Occipital lobe (tissue), 2 donors: ENCODE results near the gene LEF1. TPM values are rescaled to one million over a fixed set of nuclear protein-coding genes. Genes with fewer than 3 reads are reported as not detected.
"Not testable (repeated sequence)": the region's sequence is repeated elsewhere in the genome, so short reads cannot be mapped to it uniquely, and the experiment has no call there.

Experiments used
- DNase-seq: peaks from one replicate; lab custom pipeline; 2025; lab: John Stamatoyannopoulos, UW
- total RNA-seq: library from RNA; depleted of rRNA; stranded (reverse); fragments of >200 nt; gene quantifications from one replicate; pipeline ENCODE4 v1.2.3, GENCODE V29; 2014

The LEF1 gene
- total RNA-seq, 1 donor from 2014 or later: 6.9 TPM

DNA sequence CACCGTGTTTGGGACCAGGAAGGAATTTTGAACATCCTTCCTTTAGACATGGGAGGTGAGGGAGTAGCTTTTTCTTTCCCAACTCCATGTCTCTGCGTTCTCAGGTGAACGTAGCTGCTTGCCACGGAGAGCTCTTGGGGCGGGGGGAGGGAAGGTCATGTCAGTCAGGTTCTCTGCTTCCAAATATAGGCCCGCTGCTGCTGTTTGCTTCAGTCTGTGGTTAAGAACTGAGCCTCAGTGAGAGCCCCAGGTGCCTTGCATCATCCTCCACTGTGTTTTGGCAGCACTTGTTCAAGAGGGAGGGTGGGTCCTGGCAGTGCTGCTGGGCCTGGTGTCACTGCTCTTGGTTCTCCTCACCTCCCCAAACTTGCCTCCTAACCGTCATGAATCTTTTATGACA lies 132.5 kb downstream of the LEF1 start:
- no peak for DNase-seq

GRCh38 chr4:108035691-108036090 lies 133.0 kb downstream of the LEF1 start:
- DNase-seq: no peak

- DNase-seq: no peak
Measured at GRCh38 chr4:108034565-108034964, 134.2 kb downstream of the LEF1 start.

- no peak for DNase-seq
Measured at GRCh38 chr4:108033348-108033747, 135.4 kb downstream of the LEF1 start.

- no peak for DNase-seq
Measured at GRCh38 chr4:108031427-108032083, 137.2 kb downstream of the LEF1 start.

GRCh38 chr4:108030332-108030731 lies 138.4 kb downstream of the LEF1 start:
- no peak for DNase-seq

DNA sequence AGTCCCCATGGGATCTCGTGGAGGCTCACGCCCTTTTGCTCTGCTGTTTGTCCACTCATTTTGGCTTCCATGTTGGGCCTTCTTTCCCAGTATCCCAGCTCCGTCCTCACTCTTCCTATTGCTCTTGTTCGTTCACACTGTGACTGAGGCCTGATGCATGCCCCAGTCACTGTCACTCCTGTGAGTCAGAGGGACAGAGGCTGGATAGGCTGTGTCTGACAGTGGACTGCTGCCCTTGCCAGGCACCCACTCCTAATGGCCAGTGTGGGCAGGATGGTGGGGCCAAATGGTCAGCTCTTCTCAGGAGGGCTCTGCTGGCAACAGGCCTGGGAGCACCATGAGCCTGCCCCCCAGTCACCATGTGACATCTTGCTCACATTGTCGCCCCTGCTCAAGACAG lies 139.0 kb downstream of the LEF1 start:
- no peak for DNase-seq

DNA sequence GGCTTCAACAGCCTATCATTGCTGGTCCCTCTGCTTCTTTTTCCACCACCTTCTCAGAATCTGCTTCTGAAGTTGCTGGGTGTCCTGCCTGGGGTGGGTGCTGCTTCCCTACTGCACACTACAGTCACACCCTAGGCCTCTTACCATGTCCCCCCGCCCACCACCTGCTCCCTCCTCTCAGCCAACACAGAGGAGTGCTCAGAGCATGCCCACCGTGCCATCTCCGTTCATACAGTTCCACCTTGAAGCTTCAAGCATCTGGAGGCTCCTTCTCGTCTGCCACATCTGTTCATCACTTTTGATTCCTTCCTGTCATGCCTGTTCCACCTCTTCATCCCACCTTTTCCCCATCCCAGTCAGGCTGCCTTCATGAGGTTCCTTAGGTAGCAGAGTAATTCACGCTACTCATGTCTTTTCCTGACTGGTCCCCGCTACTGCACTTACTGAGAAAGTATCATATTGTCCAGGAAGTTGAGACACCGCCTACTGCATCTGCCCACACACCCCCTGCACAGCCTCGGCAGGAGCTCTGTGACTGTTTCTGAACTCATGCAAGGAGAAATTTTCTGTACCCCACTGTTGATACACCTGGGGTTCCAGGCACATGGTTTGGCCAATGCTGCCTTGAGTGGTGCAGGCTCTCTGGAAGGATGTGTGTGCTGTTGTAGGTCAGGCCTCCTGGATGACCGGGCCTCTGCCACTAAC lies 139.6 kb downstream of the LEF1 start:
- DNase-seq: no peak

DNA sequence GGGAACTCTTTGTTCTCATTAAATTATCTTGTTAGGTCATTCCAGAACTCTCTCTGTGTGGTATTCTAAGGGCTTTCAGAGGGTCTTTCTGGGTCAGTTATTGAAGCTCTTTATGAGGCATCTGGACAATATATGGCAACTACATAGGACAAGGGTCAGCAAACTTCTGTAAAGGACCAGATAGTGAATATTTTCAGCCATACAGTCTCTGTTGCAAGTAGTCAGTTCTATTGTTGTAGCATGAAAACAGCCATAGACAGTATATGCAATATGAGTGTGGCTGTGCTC lies 143.9 kb downstream of the LEF1 start:
- DNase-seq: no peak

DNA sequence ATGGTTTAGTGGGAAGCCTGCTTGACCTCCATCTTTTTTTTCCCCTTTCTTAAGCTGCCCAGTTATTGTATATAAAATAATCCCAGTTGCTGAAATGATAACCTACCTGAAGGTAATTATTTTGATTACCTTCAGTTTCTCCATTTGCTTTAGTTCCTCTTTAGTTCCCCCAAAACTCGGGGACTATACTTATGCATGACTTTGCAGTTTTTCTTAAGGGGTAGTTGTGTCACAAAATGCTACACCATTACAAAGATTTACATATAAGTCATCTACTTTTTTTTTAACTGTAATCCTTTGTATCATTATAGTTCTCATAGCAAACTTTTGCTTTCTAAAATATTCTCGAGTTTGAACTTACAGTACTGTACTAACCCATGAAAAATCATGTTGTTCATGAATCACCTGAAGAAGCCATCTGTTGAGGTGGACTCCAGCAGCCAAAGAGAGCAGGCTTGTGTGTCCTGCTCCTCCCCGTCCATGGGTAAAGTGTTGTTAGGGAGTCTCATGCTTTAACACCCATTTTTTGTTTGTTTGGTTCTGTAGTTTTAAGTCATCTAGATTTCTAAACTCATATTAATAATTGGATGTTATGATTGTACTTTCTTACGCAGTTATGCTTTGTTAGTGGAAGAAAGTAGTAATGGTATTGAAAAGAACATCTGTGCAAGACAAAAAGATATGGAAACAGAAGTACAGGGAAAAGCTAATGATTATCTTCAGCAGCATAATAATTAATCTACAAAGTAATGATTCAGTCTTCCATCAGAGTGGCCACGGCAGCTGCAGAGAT lies 144.5 kb downstream of the LEF1 start:
- no peak for DNase-seq

DNA sequence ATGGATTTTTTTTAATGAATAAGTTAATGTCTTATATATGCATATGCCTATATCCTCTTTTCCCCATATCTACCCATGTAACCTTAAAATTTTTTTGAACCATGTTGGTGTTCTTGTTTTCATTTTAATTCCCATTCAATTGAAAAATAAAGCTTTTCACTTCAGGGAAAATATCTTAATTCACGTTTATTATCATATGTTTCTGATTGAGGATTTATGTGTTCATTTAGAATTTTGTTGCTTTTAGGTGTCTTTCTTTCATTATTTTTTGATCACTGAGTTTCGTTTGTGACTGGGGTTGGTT lies 149.9 kb downstream of the LEF1 start:
- DNase-seq: no peak

GRCh38 chr4:108018040-108018883 lies 150.5 kb downstream of the LEF1 start:
- DNase-seq: peak; percentile 65

- DNase-seq: no peak
Measured at GRCh38 chr4:108013955-108014354, 154.8 kb downstream of the LEF1 start.

DNA sequence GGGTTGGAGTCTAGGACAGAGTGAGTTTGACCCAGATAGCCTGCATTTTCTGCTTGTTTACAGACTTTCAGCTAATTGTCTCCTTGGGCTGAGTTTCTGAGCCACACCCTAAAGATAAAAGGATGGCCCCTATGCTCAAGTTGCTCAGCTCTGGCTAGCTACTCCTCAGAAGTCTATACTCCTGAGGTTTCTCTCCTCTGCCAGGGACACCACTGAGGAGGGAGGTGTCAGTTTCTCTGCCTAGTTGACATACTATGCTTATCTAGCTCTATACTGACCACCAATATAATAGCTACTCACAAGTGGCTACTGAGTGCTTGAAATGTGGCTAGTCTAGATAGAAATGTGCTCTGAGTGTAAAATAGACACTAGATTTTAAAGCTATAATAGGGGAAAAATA lies 155.4 kb downstream of the LEF1 start:
- DNase-seq: no peak

GRCh38 chr4:108012382-108012781 lies 156.3 kb downstream of the LEF1 start:
- DNase-seq: not testable (repeated sequence)

- DNase-seq: no peak
Measured at GRCh38 chr4:108010167-108010566, 158.6 kb downstream of the LEF1 start.

DNA sequence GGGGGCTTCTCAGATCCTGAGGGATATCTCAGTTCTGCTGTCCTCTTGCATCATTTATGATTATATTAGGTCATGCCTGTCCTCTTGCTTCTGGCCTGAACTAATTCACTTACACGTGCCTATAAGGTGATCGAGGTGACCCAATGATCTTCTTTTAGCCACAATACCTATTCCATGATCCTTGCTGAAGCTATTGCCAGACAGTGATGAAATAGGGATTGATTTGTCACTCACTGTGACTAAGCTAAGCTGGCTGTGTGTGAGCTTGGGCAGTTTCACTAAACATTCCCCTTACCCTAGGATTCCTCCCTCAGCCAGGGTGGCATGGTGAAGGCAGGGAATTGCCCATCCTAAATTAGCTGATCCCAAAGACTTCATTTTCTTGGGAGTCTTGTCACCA lies 160.0 kb downstream of the LEF1 start:
- no peak for DNase-seq

- no peak for DNase-seq
Measured at GRCh38 chr4:108007984-108008383, 160.7 kb downstream of the LEF1 start.

GRCh38 chr4:108006361-108006760 lies 162.4 kb downstream of the LEF1 start:
- no peak for DNase-seq

DNA sequence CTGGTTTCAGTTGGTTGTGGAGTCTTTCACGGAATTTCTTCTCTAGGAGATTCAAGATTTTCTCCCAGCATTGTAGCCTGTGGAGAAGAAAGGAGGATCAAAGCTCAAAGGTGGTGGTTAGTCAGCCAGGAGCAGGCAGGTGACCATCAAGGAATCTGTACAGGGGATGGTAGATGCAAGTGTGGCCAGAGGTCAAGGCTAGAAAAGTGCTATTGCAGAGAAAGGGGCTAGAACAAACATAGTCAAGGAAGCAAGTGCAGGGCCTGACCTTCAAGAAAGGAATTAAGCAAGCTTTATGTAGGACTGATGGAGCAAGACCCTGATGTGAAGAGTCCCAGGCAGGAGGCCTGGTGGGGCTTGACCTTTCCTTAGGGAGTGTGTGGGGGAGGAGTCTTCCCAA lies 162.9 kb downstream of the LEF1 start:
- no peak for DNase-seq

DNA sequence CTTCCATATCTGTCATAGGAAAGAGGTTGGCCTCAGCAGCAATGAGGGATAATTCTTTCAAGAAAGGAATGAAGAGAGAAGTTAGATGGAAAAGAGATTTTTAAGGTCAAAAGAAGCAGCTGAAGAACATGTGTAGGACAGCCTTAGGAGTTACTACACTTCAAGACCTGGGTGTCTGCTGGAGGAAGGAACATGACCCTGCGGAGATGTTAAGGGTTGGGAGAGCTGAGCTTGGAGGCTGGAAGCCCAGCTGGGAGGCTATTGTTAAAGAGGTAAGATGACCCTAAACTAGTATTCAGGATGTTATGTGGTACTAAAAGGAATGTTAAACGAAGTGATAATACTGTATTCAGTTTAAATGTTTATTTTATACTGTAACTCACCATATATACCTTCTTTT lies 164.1 kb downstream of the LEF1 start:
- no peak for DNase-seq

DNA sequence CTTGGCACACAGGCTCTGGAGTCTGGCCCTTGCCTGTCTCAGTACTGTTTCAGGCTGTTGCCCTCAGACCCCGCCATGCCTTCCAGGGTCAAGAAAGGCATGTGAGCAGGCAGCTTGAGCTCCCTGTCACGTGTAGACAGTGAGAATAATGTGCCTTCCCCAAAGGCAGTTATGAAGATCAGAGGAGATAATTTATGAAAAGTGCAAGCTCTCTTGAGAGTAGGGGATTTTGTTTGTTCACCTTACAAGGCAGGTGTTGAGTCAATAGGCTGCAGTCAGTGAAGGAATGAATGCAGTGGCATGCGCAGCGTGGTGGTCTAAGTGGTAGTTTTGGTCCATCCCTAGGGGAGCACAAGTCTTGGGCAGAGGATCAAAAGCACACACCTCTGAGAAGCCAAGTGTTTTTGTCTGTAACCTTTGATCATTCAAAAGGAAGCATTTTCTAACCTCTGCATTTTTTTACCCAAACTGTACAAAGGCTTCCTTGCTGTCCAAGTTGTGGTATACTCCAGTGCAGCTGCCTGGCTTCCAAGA lies 164.7 kb downstream of the LEF1 start:
- DNase-seq: no peak
